GM18505 (cell line): ENCODE results near the gene NRP1.

Experiments used
- ATAC-seq: cut with Tn5 transposase; IDR thresholded peaks from one replicate; pipeline ENCODE4 v1.9.1; 2021; ENCODE audit not compliant: unreplicated experiment
- POLR2A ChIP-seq: IDR thresholded peaks from 4 replicates; pipeline ENCODE4 v1.6.1; 2011; ENCODE audit warnings: borderline replicate concordance; ENCODE audit not compliant: insufficient read depth, insufficient read length; ENCODE audit errors: extremely low read depth

NRP1 gene

DNA sequence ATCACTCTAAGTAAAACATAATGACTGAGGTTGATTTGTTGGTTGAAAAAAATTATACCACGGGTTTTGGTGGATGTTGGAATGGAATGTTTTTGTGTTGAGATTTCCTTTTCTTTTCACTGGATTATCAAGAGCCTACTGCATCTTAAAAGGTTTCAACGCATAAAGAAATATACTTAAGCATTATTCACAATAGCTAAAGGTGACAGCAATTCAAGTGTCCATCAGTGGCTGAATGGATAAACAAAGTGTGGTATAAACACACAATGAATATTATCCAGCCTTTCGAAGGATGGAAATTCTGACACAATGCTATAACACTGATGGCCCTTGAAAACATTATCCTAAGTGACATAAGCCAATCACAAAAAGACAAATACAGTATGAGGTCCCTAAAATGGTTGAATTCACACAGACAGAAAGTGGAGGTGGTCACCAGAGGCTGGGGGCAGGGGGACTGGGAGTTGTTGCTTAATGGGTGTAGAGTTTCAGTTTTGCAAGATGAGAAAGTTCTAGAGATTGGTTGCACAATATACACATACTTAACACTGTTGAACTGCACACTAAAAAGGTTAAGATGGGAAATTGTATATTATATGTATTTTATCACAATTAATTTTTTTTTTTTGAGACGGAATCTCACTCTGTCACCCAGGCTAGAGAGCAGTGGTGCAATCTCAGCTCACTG lies 122.3 kb downstream of the NRP1 start:
- TF ChIP-seq POLR2A: no peak
- no peak for ATAC-seq

DNA sequence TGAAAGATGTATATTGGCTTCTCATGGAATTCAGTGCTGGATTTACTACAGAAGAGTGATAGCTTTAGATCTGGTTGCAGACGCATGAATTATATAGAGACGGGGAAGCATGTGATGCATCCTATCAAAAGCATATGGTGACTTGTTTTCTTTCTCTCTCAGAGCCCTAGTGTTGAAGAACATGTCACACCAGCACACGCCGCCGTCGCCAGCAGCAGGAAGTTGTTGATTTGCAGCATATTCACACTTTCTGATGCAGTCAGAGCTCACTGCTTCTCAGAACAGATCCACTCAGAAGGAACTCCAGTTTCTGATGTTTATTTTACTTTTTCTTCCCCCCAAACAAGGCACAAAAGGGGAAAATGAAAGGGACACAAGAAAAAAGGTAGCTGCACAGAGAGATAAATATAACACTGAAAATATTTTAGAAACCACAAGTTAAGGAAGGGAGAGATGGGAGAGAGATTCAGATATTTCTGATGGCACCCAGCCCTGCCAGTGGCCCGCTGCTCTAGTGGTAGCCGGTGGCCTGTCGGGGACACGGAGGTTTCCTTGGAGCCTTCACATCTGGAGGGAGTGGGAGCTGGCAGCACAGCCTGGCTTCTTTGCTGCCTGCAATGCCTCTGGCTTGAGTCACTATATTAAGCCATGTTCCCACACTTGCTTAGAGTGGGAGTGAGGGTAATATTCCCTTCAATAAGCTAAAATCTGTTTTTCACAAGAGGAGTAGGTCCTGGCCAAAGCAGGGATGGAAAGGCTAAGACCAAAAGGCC lies 123.2 kb downstream of the NRP1 start:
- no peak for ATAC-seq
- TF ChIP-seq POLR2A: no peak

DNA sequence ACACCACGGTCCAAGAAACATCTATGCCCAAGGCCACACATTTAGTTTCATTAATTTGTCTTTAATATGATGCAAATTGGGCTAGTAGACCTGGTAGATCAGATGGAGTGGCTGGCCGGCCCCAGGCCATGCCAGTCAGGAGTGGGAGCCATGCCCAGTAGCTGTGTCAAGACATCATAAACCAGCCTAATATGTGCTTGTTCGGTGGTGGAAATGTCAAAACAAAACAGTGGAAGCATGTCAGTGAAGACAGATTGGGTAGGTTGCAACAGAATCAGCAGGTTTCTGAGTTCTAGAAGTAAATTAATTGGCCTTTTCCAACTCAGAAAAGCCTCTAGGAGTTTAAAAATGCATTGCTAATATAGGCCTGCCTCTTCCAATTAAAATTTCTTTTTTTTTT lies 124.7 kb downstream of the NRP1 start:
- no peak for TF ChIP-seq POLR2A
- ATAC-seq: no peak

DNA sequence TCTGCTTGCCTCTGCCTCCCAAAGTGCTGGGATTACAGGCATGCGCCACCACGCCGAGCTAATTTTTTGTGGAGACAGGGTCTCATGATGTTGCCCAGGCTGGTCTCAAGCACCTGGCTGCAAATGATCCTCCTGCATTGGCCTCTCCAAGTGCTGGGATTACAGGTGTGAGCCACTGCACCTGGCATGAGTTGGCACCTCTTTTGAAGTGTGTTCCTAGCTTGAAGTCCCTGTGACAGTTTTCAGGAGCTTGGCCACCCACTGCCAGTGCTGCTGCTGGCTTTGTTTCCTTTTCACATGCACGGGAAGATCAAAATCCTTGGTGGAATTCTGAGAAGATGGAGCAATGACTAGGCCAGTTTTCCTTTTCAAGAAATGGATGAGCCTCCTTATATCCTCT lies 126.3 kb downstream of the NRP1 start:
- no peak for TF ChIP-seq POLR2A

DNA sequence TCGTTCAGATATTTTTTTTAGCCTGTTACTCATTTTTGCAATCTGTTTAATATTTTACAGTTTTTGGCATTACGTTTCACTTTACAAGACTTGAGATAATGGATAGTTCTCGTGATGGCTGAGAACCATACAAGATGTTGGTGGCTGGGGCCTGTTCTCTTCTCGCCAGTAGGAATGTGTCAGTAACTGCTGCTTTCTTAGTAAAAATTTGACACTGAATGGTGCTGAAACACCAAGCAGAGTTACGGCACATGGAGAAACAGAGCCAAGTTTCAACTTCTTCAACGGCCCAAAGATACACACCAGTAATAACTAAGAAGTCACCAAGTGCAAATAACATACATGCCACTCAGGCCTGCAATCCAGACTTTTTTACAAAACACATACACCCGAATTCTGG lies 130.4 kb downstream of the NRP1 start:
- no peak for TF ChIP-seq POLR2A

More for the DNA sequence above, 126.3 kb downstream of the NRP1 start:
- no peak for ATAC-seq

DNA sequence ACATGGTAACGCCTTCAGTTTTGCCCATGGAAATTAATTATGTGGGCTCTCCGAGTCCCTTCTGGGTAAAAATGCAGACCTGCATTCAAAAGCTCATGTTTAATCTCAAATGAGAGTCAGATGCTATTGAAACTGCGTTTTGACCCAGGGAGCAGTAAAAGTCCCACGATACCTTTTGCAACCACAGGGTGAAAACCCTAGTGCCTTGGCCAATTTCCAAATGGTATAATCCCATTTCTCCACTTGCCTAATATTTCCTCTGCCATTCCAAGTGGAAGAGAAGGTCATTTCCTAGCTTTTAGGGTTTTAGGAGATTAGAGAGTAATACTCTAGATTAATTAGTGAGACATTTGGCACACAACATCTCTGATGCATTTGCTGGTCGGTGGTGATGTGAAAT lies 132.5 kb downstream of the NRP1 start:
- TF ChIP-seq POLR2A: no peak
- ATAC-seq: no peak

More for the DNA sequence above, 130.4 kb downstream of the NRP1 start:
- ATAC-seq: no peak

DNA sequence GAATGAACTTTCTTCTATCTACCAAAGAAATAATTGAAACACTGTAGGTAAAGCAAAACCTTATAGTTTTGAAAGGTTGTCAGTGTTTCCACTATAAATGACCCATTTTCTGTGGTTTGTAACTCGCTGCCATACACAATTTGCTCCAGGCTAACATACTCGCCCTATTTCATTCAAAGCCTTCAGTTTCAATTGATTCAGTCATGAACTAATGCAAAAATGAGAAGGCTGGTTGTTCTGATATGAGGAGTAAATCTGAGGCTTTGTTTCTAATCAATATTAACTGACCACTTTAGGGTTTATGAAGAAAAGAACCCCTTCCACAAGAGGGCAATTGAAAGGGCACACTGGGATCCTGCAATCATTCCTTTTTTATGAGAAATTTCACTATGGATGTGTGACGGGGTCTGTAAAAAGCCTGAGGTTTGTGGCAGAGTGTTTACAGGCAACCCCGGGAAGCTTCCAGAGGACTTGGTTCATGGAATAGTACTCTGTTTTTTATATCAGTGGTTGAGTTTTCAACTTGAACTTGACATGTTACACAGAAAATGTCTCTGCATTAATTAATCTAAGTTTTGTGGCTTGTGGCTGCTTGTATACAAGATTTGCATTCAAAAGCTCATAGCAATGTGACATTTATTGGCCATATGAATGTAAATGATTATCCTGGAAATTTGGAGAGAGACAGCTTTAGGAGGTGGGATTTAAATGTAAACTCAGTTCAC lies 133.2 kb downstream of the NRP1 start:
- TF ChIP-seq POLR2A: no peak
- no peak for ATAC-seq

DNA sequence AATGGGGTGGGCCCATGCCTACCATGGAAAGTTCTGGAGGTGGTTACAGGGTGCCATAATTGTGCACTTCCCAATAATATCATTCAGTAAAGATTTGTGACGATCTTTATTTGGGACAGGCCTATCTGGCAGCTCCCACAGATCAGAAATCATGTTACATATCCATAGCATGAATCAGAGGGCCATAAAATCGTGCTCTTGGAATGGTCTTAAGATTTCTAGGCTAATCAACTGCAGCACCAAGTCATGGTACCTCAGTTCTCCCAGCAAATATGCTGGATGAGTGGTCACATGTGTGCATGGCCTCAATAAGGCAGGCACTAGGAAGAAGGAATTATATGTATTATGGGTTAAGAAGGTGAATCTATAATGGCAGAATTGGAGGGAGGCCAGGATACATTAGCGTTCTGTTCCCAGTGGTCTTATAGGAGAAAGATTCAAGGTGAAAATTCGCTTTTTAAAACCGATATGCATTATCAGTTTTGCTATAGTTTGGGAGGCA lies 134.7 kb downstream of the NRP1 start:
- no peak for ATAC-seq
- no peak for TF ChIP-seq POLR2A

DNA sequence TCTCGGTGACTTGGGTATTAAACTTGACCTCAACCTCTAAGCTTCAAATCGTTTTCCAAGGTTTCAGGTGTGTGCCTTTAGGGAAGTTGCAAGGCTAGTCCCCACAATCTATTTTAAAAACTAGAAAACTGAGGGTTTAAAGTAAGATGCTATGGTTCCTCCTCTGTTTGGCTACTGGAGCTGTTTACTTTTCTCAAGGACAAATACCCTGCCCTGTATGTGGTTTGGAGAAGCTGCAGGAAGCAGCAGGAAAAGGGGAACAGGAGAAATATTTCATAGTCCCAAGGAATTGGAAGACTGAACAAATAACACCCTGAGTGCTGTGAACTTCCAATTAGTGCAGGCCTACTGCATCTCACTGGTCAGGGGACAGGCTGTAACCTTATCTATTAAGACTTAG lies 135.9 kb downstream of the NRP1 start:
- TF ChIP-seq POLR2A: no peak
- ATAC-seq: no peak

DNA sequence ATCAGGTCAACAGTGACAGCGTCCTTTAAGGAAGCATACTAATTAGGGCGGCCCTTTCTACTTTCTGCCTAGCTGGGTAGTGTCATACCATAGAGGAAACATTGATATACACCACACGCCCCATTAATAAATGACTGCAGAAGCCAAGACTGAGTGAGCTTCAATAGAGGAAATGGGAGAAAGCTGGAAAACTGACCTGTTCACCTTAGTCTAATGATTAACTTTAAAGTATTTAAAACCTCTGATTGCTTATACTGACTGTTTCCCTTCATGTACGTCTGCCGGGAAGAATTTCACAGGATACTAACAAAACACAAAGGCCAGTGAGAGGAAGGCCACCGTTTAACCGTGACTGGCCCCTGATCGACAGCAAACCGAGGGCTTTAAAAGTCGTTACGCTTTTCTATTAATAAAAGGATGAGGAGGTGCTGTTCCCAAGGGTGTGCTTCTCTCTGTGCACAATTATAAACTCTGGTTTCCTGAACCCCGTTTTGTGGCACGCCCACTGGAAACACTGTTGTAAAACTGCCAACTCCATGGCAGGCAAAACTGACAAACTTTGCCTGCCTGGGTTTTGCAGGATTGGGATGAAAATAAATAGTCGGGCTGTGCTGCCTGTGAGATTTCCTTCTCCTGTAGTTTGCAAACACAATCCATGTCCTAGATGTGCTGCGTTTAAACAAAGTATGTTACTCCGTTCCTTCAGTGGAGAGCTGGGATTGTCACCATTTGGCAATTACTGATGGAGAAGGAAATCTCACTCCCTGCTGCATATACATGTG lies 137.6 kb downstream of the NRP1 start:
- no peak for TF ChIP-seq POLR2A
- no peak for ATAC-seq

DNA sequence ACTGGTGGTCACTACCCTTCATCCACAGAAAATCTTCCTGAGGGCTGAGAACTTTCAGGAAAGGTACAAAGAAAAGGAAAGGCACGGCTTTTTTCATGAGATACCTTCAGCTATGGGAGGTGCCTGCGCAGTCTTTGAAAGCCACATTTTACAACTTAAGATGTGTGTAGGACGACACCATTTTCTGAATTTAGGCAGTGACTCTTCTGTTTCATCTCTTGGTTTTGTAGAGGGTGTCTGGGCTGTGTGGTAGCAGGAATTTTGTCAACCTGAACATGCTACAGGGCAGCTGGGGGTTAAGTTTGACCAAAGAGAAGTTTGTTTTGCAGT lies 138.1 kb downstream of the NRP1 start:
- no peak for ATAC-seq

DNA sequence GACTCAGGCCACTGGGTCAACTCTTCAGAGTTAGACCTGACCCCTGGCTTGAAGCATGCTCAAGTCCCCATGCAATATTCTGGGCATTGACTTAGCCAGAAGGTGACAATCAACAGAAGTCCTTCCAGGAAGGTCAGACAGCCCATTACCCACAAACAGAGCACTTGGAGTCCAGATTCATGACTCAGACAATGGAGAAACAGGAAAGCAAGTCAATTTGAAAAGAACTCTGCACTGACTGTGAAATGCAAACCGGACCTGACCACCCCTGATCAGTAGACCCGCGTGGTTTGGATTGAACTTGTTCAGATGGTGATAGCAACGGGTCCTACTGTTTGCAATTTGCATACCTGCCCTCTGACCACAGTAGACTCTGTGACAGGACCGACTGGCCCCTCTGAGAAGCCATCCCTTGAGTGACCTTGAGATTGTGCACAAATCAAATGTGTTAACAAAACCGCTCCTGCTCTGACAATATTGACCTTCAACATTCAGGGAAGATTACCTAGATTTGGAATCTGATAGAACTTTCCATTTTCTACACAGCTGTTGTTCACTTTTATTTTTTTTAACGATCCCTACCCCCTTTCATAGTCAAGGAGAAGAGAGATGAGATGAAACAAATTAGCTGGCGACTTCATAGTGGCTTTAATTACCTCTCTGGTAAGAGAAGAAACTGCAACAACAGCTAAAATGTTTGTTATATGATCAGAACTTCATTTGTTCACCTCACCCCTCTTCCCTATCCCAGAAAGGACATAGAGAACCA lies 138.7 kb downstream of the NRP1 start:
- ATAC-seq: no peak
- no peak for TF ChIP-seq POLR2A

More for the DNA sequence above, 138.1 kb downstream of the NRP1 start:
- TF ChIP-seq POLR2A: no peak
